Astrocyte (in vitro differentiated cells and primary cell): Measurements from ENCODE around the gene SFT2D1. TPM values are rescaled to one million over a fixed set of nuclear protein-coding genes. Genes with fewer than 3 reads are reported as not detected.

Experiments
- DNase-seq: peaks from one replicate; pipeline ENCODE4 v3.0.0-alpha.2; 2010; ENCODE audit warnings: low read depth
- FAIRE-seq: peaks from 2 replicates; lab custom pipeline; 2011; peaks lifted over from hg19 to GRCh38; lab: Jason Lieb, UNC
- H2AFZ ChIP-seq: 2 replicates; pipeline ENCODE4 v1.6.0; 2012; ENCODE audit warnings: low read depth, low read length, inconsistent platforms
- H3K27ac ChIP-seq: 2 replicates; pipeline ENCODE4 v1.5.1; 2011; ENCODE audit warnings: low read depth, low read length, inconsistent platforms
- H3K27me3 ChIP-seq: 2 replicates; pipeline ENCODE4 v1.6.0; 2011; ENCODE audit warnings: low read length, inconsistent platforms; ENCODE audit not compliant: insufficient read depth
- H3K36me3 ChIP-seq: 2 replicates; pipeline ENCODE4 v1.5.1; 2011; ENCODE audit warnings: low read length, inconsistent platforms; ENCODE audit not compliant: insufficient read depth
- H3K4me1 ChIP-seq: 2 replicates; pipeline ENCODE4 v1.5.1; 2011; ENCODE audit warnings: low read length, inconsistent platforms; ENCODE audit not compliant: insufficient read depth
- H3K4me2 ChIP-seq: 2 replicates; pipeline ENCODE4 v1.6.0; 2012; ENCODE audit warnings: low read length, inconsistent platforms
- H3K4me3 ChIP-seq: 2 replicates; pipeline ENCODE4 v1.5.1; 2011; ENCODE audit warnings: low read depth, mild to moderate bottlenecking, low read length, inconsistent platforms; ENCODE audit not compliant: insufficient read depth
- H3K79me2 ChIP-seq: 2 replicates; pipeline ENCODE4 v1.6.0; 2012; ENCODE audit warnings: mild to moderate bottlenecking, low read length, inconsistent platforms; ENCODE audit not compliant: insufficient read depth
- H3K9ac ChIP-seq: 2 replicates; pipeline ENCODE4 v1.6.0; 2012; ENCODE audit warnings: mild to moderate bottlenecking, low read length, inconsistent platforms
- H3K9me3 ChIP-seq: 2 replicates; pipeline ENCODE4 v1.5.1; 2012; ENCODE audit warnings: low read depth, mild to moderate bottlenecking, low read length, inconsistent platforms; ENCODE audit not compliant: insufficient read depth
- H4K20me1 ChIP-seq: 2 replicates; pipeline ENCODE4 v1.6.0; 2012; ENCODE audit warnings: low read length, inconsistent platforms; ENCODE audit not compliant: insufficient read depth
- H3K27ac Mint-ChIP-seq: one replicate; pipeline ENCODE4 v1.8.0; 2021; ENCODE audit warnings: mild to moderate bottlenecking, mixed read lengths; ENCODE audit not compliant: unreplicated experiment
- H3K27me3 Mint-ChIP-seq: one replicate; pipeline ENCODE4 v1.8.0; 2021; ENCODE audit warnings: low read depth, mixed read lengths; ENCODE audit not compliant: unreplicated experiment
- H3K36me3 Mint-ChIP-seq: one replicate; pipeline ENCODE4 v1.8.0; 2021; ENCODE audit warnings: low read depth, mixed read lengths; ENCODE audit not compliant: unreplicated experiment
- H3K4me1 Mint-ChIP-seq: one replicate; pipeline ENCODE4 v1.8.0; 2021; ENCODE audit warnings: low read depth, mixed read lengths; ENCODE audit not compliant: unreplicated experiment
- H3K4me3 Mint-ChIP-seq: one replicate; pipeline ENCODE4 v1.8.0; 2021; ENCODE audit warnings: mild to moderate bottlenecking, moderate library complexity, mixed read lengths; ENCODE audit not compliant: unreplicated experiment
- H3K9me3 Mint-ChIP-seq: one replicate; pipeline ENCODE4 v1.8.0; 2021; ENCODE audit warnings: mild to moderate bottlenecking, mixed read lengths; ENCODE audit not compliant: unreplicated experiment
- CTCF ChIP-seq: IDR thresholded peaks from 2 replicates; pipeline ENCODE4 v1.5.1; 2011; ENCODE audit warnings: low read depth, mild to moderate bottlenecking, inconsistent platforms, low read length, moderate library complexity; ENCODE audit not compliant: insufficient read depth
- EZH2 ChIP-seq: IDR thresholded peaks from 2 replicates; pipeline ENCODE4 v1.6.1; 2012; ENCODE audit warnings: mild to moderate bottlenecking, low read length, inconsistent platforms; ENCODE audit not compliant: insufficient read depth
- total RNA-seq: library from RNA; stranded (reverse); gene quantifications from 2 replicates; pipeline ENCODE4 v1.2.1, GENCODE V29; 2021

SFT2D1 gene
- total RNA-seq, 1 donor from 2014 or later = 63.9 TPM

GRCh38 chr6:166352923-166353322 lies 10.6 kb upstream of the SFT2D1 start:
- H3K9me3 Mint-ChIP-seq = peaks cover 17% of the 10 kb centered on the region
- no peak overlapping the region for H3K27ac Mint-ChIP-seq
- no peaks in the 10 kb centered on the region for H3K79me2 ChIP-seq
- H3K4me3 ChIP-seq = no peak overlapping the region
- H3K36me3 ChIP-seq = no peaks in the 10 kb centered on the region
- peaks cover 10% of the 10 kb centered on the region for H3K36me3 Mint-ChIP-seq
- DNase-seq = no peak
- H3K9ac ChIP-seq = no peak overlapping the region
- peak overlapping the region; percentile 34 for H3K4me3 Mint-ChIP-seq
- no peaks in the 10 kb centered on the region for H3K4me1 Mint-ChIP-seq
- no peaks in the 10 kb centered on the region for H3K9me3 ChIP-seq
- H3K27ac ChIP-seq = no peak overlapping the region
- TF ChIP-seq CTCF = no peak
- TF ChIP-seq EZH2 = no peak
- H3K4me1 ChIP-seq = no peaks in the 10 kb centered on the region
- no peaks in the 10 kb centered on the region for H3K27me3 Mint-ChIP-seq
- no peaks in the 10 kb centered on the region for H3K27me3 ChIP-seq
- FAIRE-seq = no peak
- H3K4me2 ChIP-seq = no peak overlapping the region
- no peaks in the 10 kb centered on the region for H4K20me1 ChIP-seq
- H2AFZ ChIP-seq = no peak overlapping the region

- no peaks in the 10 kb centered on the region for H3K27me3 Mint-ChIP-seq
- H3K27ac Mint-ChIP-seq = no peak overlapping the region
- Histone ChIP-seq H3K4me2 (peak overlapping the region; percentile 48), H3K9ac (no peak overlapping the region), H3K79me2 (no peaks in the 10 kb centered on the region), H3K36me3 (no peaks in the 10 kb centered on the region), H4K20me1 (no peaks in the 10 kb centered on the region), H3K27me3 (no peaks in the 10 kb centered on the region), H3K4me3 (no peak overlapping the region), H3K9me3 (no peaks in the 10 kb centered on the region), H2AFZ (peak overlapping the region; percentile 60), H3K27ac (no peak overlapping the region), H3K4me1 (no peaks in the 10 kb centered on the region)
- H3K4me1 Mint-ChIP-seq = peaks cover 1% of the 10 kb centered on the region
- no peak for TF ChIP-seq EZH2
- TF ChIP-seq CTCF = no peak
- DNase-seq (no peak), FAIRE-seq (no peak)
- H3K36me3 Mint-ChIP-seq = peaks cover 10% of the 10 kb centered on the region
- peaks cover 17% of the 10 kb centered on the region for H3K9me3 Mint-ChIP-seq
- no peak overlapping the region for H3K4me3 Mint-ChIP-seq
Measured at GRCh38 chr6:166351715-166352285, 9.5 kb upstream of the SFT2D1 start.

GRCh38 chr6:166348305-166348949 lies 6.1 kb upstream of the SFT2D1 start:
- H3K27me3 Mint-ChIP-seq = no peaks in the 10 kb centered on the region
- FAIRE-seq = no peak
- no peaks in the 10 kb centered on the region for H3K79me2 ChIP-seq

More at GRCh38 chr6:166348305-166348949, 6.1 kb upstream of the SFT2D1 start:
- H3K27ac ChIP-seq = no peak overlapping the region
- H3K36me3 ChIP-seq = no peaks in the 10 kb centered on the region
- H3K4me1 Mint-ChIP-seq = peaks cover 10% of the 10 kb centered on the region
- H3K9me3 Mint-ChIP-seq = peaks cover 23% of the 10 kb centered on the region
- H3K9me3 ChIP-seq = no peaks in the 10 kb centered on the region
- no peak overlapping the region for H3K4me2 ChIP-seq
- no peaks in the 10 kb centered on the region for H3K27me3 ChIP-seq
- TF ChIP-seq CTCF (no peak), EZH2 (no peak)
- H3K36me3 Mint-ChIP-seq = peaks cover 10% of the 10 kb centered on the region
- H3K27ac Mint-ChIP-seq = no peak overlapping the region
- no peak for DNase-seq
- no peaks in the 10 kb centered on the region for H4K20me1 ChIP-seq
- no peak overlapping the region for H3K9ac ChIP-seq
- H2AFZ ChIP-seq = no peak overlapping the region
- H3K4me3 Mint-ChIP-seq = no peak overlapping the region
- H3K4me1 ChIP-seq = peaks cover 3% of the 10 kb centered on the region
- H3K4me3 ChIP-seq = no peak overlapping the region
